ENCODE measurements around the gene SIM1.

The SIM1 gene

DNA sequence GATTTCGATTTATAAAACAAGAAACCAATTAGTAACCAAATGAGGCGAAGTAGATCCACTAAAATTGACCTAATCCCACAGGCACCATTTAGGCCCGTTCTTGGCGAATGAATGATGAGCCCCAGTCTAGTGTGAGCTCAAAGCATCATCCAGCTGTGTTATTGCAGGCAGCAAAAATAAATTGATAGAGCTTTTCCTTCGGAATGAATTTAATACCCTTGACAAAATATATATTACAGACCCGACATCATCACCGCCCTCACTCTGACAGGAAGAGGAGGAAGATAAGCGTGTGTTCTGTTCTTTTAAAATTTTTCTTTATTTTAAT lies 7.8 kb downstream of the SIM1 start:
- no peak for DNase-seq (ENCODE audit: low read depth)

DNA sequence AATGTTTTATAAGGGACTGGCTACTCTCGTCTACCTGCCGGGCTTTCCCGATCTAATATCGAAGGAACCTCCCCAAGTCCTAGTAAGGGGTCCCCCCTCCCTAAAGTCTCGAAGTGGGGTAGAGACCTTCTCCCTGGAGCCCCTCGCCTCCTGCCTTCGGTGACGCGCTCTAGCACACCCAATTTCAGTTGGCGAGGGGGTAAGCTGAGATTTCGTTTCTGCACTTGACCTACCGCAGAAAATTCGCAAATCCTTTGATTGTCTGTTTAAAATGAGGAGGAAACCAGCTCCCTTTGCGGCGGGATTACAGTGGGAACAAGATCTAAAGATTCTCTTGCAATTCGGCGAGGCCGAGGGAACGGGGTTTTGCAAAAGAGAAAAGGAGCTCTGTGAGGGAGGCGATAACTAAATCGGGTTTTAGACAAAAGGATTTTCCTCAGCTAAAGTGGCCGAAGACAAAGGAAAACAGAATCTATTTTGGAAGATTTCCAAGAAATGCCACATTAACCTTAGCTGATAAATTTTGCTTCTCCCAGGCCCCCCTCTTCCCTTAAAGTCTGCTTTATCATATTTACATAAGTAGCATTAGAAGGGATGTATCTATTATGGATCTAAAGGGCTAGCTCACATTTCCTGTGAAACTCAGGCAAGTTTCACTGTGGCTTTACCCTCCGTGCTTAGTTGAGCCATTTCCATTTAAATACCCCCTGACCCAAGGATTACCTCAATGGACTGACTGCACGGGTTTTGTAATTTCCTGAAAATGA lies 8.4 kb downstream of the SIM1 start:
- no peak for DNase-seq (ENCODE audit: low read depth)

DNA sequence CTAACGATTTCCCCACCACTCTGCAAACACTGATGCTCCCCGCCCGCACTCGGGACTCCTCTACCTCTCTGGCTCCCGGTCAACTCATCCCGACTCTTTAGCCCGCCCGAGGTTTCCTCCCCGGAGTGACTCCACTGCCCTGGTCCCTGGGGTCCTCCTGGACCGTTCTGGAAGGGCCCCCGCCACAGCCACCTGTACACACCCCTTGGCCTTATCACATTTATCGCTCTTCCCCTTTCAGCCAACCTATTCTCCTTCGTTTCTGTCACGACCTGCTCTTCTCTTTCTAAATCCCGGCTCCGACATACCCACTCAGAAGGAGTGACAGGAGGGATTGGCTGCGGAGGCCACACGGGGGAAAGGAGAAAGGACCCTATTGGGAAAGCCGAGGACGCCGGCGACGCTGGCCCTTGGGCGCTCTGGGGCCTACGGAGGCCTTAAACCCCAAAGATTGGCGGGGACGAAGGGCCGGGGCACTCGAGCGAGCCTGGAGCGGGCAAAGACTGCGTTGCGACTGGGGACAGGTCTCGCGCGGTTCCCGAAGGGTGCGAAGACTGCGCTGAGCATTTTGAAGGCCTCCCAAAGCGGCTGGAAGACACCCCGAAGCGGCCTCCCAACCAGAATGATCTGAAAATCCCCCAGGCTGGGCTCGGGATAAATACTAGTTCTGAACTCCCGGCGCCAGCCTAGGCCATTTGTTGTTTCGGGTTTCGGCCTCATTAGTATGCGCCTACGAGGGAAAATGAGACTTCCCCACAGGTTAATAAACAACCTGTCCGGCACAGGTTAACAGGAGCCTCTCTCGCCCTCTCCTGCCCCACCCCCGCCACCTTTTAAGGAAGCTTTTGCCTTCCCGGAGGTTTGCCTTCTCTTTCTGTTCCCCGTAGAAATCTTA lies 9.2 kb downstream of the SIM1 start:
- DNase-seq (ENCODE audit: low read depth) = no peak

DNA sequence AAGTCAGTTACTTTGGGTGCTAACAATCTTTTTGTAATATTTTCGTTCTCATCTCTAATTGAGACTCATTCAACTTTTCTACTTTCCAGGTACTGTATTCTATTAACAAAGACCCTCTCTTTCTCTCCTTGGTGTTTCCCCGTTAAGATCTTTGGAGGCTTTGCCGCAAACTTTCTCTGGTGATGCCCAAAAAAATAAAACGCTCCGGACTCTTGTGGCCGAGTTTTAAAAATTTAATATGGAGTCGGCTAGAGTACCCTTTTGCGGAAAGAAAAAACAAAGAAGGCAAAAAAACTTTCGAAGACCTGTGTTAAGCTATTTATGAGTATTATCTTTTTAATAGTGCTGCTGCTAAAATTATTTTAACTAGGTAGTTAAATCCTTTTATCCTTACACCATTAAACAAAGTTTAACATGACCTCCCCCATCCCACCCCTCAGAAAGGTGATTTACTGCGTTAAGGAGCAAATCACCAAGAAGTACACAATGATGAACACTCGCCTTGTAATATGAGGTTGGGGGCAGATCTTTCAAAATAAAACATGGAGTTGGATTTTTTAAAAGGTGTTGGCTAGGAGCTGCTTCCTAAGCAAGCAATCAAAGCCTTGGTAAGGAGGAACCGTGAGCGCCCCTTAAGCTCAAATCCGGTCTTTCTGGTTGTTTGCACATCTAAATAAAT lies 10.0 kb downstream of the SIM1 start:
- no peak for DNase-seq (ENCODE audit: low read depth)

DNA sequence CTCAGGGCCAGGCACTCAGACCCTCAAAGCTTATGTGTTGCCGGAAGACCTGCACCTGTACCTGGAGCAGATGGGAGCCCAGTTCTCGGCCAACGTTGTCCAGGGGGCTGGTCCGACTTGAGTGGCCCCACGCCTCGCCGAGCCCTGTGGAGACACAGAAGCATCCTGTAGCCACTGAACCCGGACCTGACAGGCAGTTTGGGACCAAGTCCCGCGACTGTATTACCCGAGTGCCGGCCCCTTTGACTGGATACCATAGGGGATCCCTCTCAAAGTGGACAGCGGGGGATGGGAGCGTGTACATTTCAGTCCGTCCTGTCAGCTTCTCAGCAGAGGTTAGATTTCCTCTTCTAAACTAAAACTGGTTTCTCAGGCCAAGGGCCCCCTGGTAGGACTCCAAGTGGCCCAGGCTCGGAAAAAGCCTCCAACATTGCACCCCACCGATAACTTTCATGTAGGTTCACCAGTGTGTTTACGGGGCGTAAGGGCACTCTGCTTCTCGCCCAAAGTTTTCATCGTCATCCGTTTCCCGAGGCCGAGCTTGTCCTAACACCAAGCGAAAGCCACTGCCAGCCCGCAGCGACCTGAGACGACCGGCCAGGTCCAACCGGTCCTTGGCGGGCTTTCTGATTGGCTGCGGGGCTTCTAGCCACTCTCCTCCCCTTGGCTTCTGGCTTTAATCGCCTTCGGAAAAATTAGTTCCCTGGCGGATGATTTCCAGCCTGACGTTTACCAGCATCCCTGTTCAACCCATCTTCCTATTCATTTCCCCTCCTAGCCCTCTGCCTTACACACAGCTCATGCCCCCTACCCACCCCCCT lies 10.8 kb downstream of the SIM1 start:
- no peak for DNase-seq (ENCODE audit: low read depth)

DNA sequence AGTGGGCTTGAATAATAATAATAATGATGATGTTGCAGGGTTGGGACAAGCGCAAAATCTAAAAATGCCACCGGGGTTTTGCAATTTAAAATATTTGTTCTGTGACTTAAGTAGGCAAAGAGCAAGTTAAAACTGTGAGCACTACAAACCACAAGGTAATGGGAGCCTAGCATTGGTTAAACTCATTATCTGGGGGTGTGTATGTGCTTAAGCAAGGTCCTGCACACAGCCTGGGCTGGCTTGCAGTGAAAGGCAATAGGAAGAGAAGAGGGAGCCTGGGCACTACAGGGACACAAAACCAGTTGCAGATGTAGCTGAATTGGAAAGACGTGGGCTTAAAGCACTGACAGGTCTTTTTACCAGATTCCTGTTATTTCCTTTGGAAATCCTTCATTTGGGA lies 11.7 kb downstream of the SIM1 start:
- no peak for DNase-seq (ENCODE audit: low read depth)

DNA sequence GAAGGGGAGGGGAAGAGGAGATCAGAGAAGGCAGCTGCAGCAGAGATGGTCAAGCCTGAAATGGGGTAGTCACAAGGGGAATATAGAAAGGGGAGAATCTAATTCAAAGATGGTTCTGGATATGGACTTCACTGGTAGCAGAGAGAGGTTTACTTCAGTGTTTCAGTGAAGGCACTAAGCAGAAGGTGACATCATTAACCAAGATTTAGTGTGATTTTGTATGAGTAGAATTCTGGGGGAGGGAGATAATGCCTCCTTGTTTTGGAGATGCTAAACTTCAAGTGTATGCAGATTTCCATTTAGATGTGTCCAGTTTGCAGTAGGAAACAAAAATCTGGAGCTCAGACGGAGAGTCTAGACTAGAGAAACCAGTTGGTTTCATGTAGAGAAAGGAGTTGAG lies 13.1 kb downstream of the SIM1 start:
- DNase-seq (ENCODE audit: low read depth) = no peak

DNA sequence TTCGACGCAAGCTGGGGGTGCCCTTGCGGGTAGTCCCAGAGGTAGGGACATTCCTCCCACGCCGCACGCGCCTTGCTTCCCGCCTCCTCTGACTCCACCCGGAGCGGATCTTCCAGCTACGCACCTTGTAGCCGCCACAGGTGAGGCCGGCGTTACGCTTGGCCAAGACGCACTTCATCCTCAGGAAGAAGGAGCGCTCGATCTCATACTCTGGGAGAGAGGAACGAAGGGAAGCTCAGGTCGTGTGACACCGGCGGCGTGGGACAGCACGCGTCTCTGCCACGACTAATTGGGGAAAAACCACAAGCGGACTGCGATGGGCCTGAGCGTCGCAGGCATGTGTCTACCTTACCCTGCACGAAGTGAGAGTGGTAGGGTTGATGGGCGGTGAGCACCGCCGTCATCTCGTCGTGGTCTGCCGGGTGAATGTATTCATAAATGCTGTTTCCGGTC lies 15.5 kb downstream of the SIM1 start:
- no peak for DNase-seq (ENCODE audit: low read depth)

DNA sequence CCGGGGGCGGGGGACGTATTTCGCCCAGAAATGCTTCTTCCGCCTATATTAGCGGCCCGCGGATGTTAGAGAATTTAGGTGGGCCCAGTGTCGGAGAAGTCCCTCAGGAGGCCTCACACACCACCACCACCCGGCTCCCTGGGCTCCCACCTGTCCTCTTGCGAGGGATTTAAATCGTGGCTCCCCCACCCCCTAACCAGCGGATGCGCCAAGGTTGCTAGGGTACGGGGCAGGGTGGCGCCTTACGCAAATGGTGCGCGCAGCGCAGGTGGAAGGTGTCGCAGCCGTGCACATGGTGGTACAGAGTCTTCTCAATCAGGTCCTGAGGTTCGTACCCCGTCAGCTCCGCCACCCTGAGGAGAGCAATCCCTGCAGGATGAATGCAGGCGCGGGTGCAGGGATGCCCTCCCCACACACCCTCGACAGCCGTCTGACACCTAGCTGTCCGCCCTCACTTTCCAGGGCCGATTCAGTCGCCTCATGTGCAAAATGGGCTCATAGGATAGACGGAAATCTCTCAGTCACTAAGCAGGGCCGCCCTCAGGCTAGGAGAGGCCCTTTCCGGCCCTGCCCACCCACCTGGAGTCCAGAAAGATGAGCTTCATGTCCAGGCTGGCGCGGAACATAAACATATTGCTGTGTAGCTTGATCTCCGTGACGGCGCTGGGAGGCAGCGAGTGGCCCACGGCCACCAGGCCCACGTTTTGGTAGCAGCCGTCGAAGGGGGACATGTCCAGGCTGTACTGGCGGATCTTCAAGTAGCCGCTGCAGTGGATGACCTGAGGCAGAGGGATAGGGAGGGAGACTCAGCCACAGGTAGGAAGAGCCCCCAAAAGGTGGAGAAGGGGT lies 16.6 kb downstream of the SIM1 start:
- DNase-seq (ENCODE audit: low read depth) = no peak

DNA sequence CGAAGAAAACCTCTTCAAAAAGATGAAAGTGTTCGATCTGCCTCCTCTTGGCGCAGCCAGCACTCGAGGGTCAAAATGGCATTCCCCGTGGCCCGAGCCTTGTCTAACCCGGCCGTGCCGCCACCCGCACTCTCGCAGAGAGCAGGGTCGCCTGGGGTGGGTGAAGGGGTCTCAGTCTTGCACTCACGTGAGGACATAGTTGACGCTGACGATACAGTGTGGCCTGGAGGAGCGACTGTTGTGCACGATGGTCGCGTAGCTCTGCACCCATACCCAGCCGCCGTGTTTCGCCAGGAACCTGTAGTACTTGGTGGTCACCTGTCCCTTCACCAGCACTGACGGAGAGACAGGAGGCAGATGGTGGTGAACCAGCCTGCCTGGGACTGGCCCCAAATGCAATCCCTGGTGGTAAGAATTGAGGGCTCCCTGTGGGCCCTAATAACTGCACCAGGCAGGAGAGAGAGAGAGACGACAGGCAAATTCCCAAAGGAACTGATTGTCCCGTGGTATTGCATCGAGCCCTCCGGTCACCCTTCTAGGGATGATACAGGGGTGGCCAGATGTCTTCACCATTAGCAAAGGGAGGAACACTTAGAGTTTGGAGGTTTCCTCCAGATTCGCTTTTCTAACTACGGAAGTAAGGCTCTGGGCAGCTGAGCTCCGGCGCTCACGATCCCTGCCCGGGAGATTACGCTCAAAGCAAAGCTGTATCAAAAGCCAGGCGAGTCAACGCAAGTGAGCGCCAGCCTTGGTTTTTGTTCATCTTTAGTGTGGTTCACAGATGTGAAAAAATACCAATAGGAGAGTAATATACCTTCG lies 17.4 kb downstream of the SIM1 start:
- DNase-seq (ENCODE audit: low read depth) = no peak

DNA sequence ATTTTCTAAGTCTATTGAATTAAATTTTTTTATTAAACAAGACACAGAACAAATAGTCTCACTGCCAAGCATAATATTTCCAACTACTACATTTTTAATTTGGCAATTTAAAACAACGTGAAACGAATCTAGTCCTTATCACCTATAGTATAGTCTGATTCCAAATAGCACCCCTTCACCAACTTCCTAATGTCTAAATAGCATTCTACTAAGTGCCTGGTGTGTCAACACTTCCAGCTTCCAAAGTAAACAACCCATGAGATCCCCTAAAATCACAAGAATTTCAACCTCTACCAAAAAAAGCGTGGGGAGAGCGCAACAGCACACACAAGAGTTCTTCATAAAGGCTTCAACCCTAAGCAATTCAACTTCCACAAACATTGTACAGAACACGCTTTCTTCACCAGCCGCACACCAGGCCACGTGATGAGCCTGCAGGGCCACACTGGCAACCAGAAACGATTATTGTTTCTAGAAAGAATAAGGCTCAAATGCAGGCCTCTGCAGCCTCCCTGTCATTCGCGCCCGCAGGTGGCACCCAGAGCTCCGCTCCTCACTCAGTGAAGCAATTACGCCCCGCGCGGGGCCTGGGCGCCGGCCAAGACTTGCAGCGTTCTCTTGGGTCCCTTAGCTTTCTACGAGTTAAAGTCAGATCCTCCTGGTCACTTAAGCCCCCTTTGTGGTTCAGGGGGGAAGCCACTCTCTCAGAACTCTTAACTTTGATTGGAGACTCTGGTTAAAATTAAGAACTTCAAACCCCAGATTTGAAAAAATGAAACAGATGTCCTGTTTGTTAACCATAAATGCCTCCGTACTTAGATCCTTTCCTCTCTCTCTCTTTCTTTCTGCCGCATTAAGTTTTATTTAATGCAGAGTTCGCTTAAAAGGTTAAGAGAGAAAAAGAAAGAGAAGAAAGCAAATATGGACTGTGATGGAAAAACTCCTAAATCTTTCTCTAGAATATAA lies 18.3 kb downstream of the SIM1 start:
- DNase-seq (ENCODE audit: low read depth) = no peak

DNA sequence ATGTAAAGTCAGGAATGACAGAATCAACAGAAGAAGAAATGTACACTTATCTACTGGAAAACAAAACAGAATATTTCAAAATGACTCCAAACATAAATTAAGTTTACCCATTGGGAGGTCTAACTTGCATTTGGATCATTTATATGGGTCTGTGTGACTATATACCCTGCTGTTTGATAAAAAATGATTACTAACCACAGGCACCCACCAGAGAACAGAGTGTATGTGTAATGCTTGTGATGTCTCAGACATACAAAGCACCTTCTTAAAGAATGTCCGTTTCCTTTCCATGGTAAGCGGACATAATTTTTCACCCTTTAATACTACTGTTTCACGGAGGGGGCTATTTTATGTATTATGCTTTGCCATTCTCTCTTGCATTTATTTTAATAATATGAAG lies 19.2 kb downstream of the SIM1 start:
- no peak for DNase-seq (ENCODE audit: low read depth)

DNA sequence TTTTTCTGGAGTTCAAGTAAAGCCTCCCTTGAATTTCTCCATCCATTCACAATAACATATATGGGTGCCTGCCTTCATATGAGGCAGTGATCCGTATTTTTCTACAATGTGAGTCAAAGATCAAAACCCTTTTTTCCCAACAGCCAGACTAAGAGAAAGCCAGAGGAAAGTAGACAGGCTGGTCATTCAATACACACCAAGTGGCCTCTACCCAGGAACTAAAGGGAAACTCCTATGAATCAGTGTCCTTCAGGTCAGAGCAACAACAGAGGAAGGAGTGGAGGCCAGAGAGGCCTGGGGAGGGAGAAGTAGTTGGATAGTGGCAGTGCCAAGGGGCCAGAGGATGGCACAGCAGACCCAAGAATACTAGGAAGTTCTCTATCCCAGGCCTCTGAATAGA lies 23.8 kb downstream of the SIM1 start:
- DNase-seq (ENCODE audit: low read depth) = no peak

DNA sequence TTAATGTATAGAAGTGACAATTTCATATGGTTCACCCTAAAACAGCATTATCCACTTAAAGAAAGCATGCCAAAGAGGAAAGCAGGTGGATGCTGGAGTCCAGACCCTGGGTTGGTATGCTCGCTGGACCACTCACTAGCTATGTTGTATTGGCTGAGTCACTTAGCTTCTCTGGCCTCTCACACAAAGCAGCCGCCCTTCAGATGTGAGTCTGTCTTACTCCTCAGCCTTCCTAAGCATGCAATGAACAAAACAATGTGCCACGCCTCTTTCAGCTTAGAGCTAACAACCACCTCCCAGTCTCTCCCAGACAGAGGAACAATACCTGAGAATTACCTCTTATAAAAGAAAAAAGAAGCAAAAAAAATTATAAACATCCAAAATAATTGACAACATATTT lies 29.4 kb downstream of the SIM1 start:
- DNase-seq (ENCODE audit: low read depth) = no peak

DNA sequence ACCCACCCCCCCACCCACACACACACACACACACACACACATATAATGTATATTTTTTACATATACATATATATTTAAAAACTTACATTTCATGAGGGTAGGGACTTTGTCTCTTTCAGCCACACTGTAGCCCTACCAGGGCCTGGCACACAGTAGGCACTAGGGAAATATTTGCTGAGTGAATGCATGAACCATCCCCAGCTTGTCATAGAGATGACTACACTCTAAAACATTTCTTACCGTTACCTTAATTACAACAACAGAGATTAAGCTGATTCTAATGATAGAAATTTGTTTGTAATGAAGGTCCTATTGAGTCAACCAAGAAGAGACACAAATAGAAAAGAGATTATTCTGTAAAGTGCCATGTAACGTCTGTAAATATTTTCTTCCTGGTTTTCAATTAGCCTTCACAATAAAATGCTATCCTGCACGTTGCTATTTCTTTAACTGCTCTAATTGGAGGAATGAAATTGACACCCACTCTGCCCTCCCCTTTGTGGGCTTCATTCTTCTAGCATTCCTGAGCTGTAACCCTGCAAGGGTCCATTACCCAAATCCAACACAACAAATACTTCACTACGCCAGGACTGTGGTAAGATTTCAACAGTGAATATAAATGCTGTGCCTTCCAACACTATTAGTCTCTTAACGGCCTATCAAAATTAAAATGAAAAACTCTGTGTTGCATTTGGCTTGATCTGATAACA lies 30.8 kb downstream of the SIM1 start:
- DNase-seq (ENCODE audit: low read depth) = no peak

DNA sequence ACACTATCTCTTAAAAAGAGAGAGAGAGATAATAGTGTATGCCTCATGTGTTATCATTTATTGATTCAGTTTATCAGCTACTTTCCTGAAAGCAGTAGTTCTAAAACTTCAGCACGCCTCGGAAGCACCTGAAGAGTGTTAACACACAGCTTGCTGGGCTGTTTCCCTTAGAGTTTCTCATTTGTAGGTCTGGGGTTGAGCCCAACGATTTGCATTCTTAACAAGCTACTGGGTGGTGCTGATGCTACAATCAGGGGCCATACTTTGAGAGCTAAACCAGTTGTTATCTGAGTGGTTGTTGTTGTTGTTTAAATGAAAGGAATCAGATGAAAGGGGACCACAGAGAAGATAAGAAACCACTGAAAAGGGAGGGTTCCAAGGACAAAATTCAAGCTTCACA lies 32.6 kb downstream of the SIM1 start:
- no peak for DNase-seq (ENCODE audit: low read depth)

DNA sequence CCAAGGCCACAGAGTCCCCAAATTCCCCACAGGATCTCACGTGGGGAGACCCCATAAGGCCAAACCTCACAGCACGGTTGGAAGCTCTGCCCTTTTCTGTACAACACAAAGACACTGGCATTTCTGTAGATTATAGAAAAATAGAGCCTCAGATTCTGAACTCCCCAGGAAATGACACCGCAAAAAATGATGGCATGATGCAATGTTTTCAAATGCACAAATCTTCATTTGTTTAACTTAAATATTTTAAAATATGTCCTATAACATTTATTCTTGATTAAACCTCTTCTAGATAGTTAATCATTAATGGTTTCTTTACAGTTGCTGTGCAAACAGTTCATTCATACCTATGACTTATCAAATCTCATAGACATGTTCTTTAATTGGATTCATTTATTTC lies 33.8 kb downstream of the SIM1 start:
- no peak for DNase-seq (ENCODE audit: low read depth)

DNA sequence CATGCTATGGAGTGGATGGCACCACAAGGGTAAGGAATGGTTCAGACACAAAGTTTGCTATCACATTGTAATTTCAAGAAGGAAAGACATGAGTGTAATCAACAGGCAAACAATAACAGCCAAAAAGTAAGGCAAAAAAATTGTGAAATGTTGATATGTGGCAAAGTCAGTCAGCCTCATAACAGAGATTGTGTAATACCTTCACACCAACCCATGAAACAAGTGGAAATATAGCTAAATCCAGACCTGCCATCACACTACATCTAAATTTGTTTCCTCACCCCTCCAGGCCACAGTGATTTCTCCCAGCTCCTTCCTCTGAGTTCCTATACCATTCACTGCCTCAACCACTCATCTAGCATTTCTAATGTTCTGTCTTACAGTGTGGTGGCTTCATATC lies 37.3 kb downstream of the SIM1 start:
- DNase-seq (ENCODE audit: low read depth) = no peak
